Esophagus muscularis mucosa (tissue), 4 donors: ENCODE data around the gene CAMK1D. TPM values are rescaled to one million over a fixed set of nuclear protein-coding genes. Genes with fewer than 3 reads are reported as not detected.

ENCODE experiments used
- DNase-seq: peaks from one replicate; pipeline ENCODE4 v3.0.0-alpha.2; 2017; ENCODE audit errors: extremely low spot score
- H3K27ac ChIP-seq, 4 donors: fragments of 200-600 bp; sonication (generic); replicated peaks in 1 of 4; 1 replicate in 3 of 4; 2 replicates in 1 of 4; pipeline ENCODE4 v1.5.1; 2016 to 2019; ENCODE audit warnings: mild to moderate bottlenecking in 1 of 4
- H3K27me3 ChIP-seq, 4 donors: fragments of 200-600 bp; sonication (generic); one replicate each; pipeline versions ENCODE4 v1.5.1 to v1.6.0; 2016 to 2019
- H3K36me3 ChIP-seq, 4 donors: fragments of 200-600 bp; sonication (generic); one replicate each; pipeline ENCODE4 v1.5.1; 2016 to 2019
- H3K4me1 ChIP-seq, 4 donors: fragments of 200-600 bp; sonication (generic); one replicate each; pipeline ENCODE4 v1.5.1; 2016 to 2019
- H3K4me3 ChIP-seq, 4 donors: fragments of 200-600 bp; sonication (generic); 1 replicate in 2 of 4; 2 replicates in 2 of 4; pipeline ENCODE4 v1.5.1; 2016 to 2019; ENCODE audit warnings: mild to moderate bottlenecking in 4 of 4, moderate library complexity in 1 of 4
- H3K9me3 ChIP-seq, 4 donors: fragments of 200-600 bp; sonication (generic); 1 replicate in 3 of 4; 2 replicates in 1 of 4; pipeline ENCODE4 v1.5.1; 2016 to 2019
- CTCF ChIP-seq, 3 experiments: fragments of 200-600 bp in 2 of 3; fragments of 450-650 bp in 1 of 3; sonication (generic) in 2 of 3; IDR thresholded peaks; one replicate each; pipeline ENCODE4 v1.5.1; 2017 to 2019; ENCODE audit warnings: antibody characterized with exemption in 3 of 3, mild to moderate bottlenecking in 2 of 3, moderate library complexity in 1 of 3
- EP300 ChIP-seq: sonication (generic); formaldehyde crosslinking; IDR thresholded peaks from one replicate; pipeline ENCODE4 v1.6.1; 2017; ENCODE audit warnings: antibody characterized with exemption
- POLR2A ChIP-seq: fragments of 450-650 bp; IDR thresholded peaks from one replicate; pipeline ENCODE4 v1.6.1; 2017; ENCODE audit warnings: antibody characterized with exemption, moderate library complexity, mild to moderate bottlenecking, low read depth
- POLR2AphosphoS5 ChIP-seq, 2 donors: sonication (generic); formaldehyde crosslinking; IDR thresholded peaks; one replicate each; pipeline ENCODE4 v1.6.1; 2017; ENCODE audit warnings: antibody characterized with exemption in 2 of 2
- WGBS: methylation state at CpG from one replicate; pipeline ENCODE4 v1.1.5; 2018; 5-methylcytosine and 5-hydroxymethylcytosine counted together
- intact Hi-C: fragments of 100-400 bp; cut with DNase I; formaldehyde crosslinking; loops from one replicate; pipeline ENCODE4 v1.15.1; 2023
- total RNA-seq, 4 donors: library from RNA; depleted of rRNA; stranded (reverse); fragments of >200 nt; gene quantifications; one replicate each; pipeline versions ENCODE4 v1.1.0 to v1.2.1, GENCODE V29; 2016

The CAMK1D gene
- total RNA-seq, 4 donors from 2014 or later, result 8.4 to 15.4 (median 11.3) TPM

- 90% methylated on average over 7 of the region's 7 CpGs for WGBS
- Histone ChIP-seq H3K4me1 (peaks cover 0 to 38% (median 29%) of the 10 kb centered on the region in 4 donors), H3K27ac (no peak overlapping the region), H3K27me3 (no peaks in the 10 kb centered on the region), H3K9me3 (no peaks in the 10 kb centered on the region), H3K36me3 (no peaks in the 10 kb centered on the region), H3K4me3 (no peak overlapping the region)
- TF ChIP-seq CTCF (IDR thresholded peaks at IDR 0.05) (peak in 1 of 3 experiments; percentile 16), POLR2AphosphoS5 (IDR thresholded peaks at IDR 0.05) (no peak)
- intact Hi-C loops, result no loop called here
- DNase-seq, result no peak
Observed at GRCh38 chr10:12729885-12730284, 380.5 kb downstream of the CAMK1D start.

GRCh38 chr10:12730809-12731519 lies 381.6 kb downstream of the CAMK1D start:
- no peaks in the 10 kb centered on the region for H3K36me3 ChIP-seq
- no peak for TF ChIP-seq POLR2A
- no peak for TF ChIP-seq EP300
- TF ChIP-seq POLR2AphosphoS5 (IDR thresholded peaks at IDR 0.05), result peak in 1 of 2 donors; percentile 47
- H3K4me3 ChIP-seq, result peak overlapping the region in 1 of 4 donors; percentile 24
- H3K4me1 ChIP-seq, result peaks cover 0 to 41% (median 34%) of the 10 kb centered on the region in 4 donors
- H3K9me3 ChIP-seq, result no peaks in the 10 kb centered on the region
- intact Hi-C loops, result no loop called here
- no peak for DNase-seq
- H3K27ac ChIP-seq, result peak overlapping the region in 2 of 4 donors; percentile 28 to 66
- H3K27me3 ChIP-seq, result no peaks in the 10 kb centered on the region
- 86% methylated on average over 9 of the region's 9 CpGs for WGBS

GRCh38 chr10:12733271-12733670 lies 383.9 kb downstream of the CAMK1D start:
- no peak for TF ChIP-seq CTCF (IDR thresholded peaks at IDR 0.05)
- TF ChIP-seq POLR2AphosphoS5 (IDR thresholded peaks at IDR 0.05), result no peak
- TF ChIP-seq POLR2A, result no peak
- no peak for TF ChIP-seq EP300
- no peaks in the 10 kb centered on the region for H3K36me3 ChIP-seq
- H3K4me1 ChIP-seq, result peaks cover 0 to 28% (median 19%) of the 10 kb centered on the region in 4 donors
- 81% methylated on average over 2 of the region's 2 CpGs for WGBS
- no peak for DNase-seq
- no peaks in the 10 kb centered on the region for H3K9me3 ChIP-seq
- no peaks in the 10 kb centered on the region for H3K27me3 ChIP-seq
- intact Hi-C loops, result no loop called here
- no peak overlapping the region for H3K27ac ChIP-seq
- no peak overlapping the region for H3K4me3 ChIP-seq

GRCh38 chr10:12735843-12736462 lies 386.6 kb downstream of the CAMK1D start:
- no peak for DNase-seq
- WGBS, result 82% methylated on average over 7 of the region's 9 CpGs
- no peaks in the 10 kb centered on the region for H3K36me3 ChIP-seq
- TF ChIP-seq POLR2AphosphoS5 (IDR thresholded peaks at IDR 0.05) (no peak), EP300 (no peak), POLR2A (no peak), CTCF (IDR thresholded peaks at IDR 0.05) (no peak)
- H3K4me3 ChIP-seq, result no peak overlapping the region
- H3K4me1 ChIP-seq, result peaks cover 4 to 22% (median 17%) of the 10 kb centered on the region in 4 donors
- no peaks in the 10 kb centered on the region for H3K9me3 ChIP-seq
- H3K27ac ChIP-seq, result no peak overlapping the region
- intact Hi-C loops, result no loop called here
- no peaks in the 10 kb centered on the region for H3K27me3 ChIP-seq

- Histone ChIP-seq H3K9me3 (no peaks in the 10 kb centered on the region), H3K27me3 (no peaks in the 10 kb centered on the region), H3K4me1 (peaks cover 13 to 28% (median 27%) of the 10 kb centered on the region in 4 donors), H3K4me3 (no peak overlapping the region), H3K27ac (peak overlapping the region; percentile 67 to 77 (median 73)), H3K36me3 (no peaks in the 10 kb centered on the region)
- 61% methylated on average over 3 of the region's 3 CpGs for WGBS
- TF ChIP-seq CTCF (IDR thresholded peaks at IDR 0.05), result no peak
- TF ChIP-seq POLR2AphosphoS5 (IDR thresholded peaks at IDR 0.05), result no peak
- TF ChIP-seq POLR2A, result no peak
- TF ChIP-seq EP300, result no peak
- intact Hi-C loops, result no loop called here
- DNase-seq, result no peak
Observed at GRCh38 chr10:12740813-12741212, 391.5 kb downstream of the CAMK1D start.
